Measurements from ENCODE around the gene MGAT1.

MGAT1 gene

DNA sequence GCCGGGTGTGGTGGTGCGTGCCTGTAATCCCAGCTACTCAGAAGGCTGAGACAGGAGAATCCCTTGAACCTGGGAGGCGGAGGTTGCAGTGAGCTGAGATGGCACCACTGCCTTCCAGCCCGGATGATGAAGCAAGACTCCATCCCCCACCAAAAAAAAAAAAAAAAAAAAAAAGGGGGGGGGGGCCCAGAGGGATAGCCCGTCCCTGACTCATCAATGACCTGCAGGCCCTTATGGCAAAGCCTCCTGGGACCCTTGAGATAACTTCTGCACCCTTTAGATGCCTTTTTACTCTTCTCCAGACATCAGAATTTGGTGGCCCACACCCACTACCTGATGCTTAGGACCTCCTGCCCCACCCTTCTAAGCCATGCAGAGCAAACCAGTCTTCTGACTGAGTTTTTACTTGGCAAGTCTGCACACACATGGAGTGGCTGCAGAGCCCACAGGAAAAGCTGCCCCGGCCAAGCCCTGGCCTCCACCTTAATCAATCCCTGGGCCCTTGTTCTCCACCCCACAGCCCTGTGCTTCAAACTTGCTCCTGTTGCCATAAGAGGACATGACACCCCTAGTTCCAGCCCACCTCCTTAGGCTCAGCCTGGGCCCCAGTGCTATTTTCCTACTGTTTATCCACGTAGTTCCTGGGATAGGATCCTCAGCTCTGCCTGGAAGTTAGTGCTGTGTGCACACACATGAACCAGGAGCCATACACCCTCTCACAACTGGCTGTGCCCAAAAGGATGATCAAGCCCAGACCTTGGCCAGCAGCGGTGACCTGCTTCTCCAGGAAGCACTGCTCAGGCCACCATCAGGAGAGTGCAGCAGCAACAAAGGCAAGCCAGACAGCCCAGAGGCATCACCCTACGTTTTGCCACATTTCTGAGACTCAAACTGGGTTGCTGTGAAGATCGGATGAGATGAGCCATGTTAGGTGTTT is 5.1 kb downstream of the MGAT1 start:
- H3K27me3 ChIP-seq = no peaks in the 10 kb centered on the region
- TF ChIP-seq CTCF (IDR thresholded peaks at IDR 0.05; ENCODE audit: low read depth, low read length) = no peak
- DNase-seq = no peak
- H3K36me3 ChIP-seq = peaks cover 5% of the 10 kb centered on the region
- H3K4me1 ChIP-seq = peaks cover 4% of the 10 kb centered on the region; the same call in 1 of the 2 replicates
- no peak overlapping the region for H3K4me3 ChIP-seq (ENCODE audit: low read depth, low read length)
- no peaks in the 10 kb centered on the region for H3K9me3 ChIP-seq

DNA sequence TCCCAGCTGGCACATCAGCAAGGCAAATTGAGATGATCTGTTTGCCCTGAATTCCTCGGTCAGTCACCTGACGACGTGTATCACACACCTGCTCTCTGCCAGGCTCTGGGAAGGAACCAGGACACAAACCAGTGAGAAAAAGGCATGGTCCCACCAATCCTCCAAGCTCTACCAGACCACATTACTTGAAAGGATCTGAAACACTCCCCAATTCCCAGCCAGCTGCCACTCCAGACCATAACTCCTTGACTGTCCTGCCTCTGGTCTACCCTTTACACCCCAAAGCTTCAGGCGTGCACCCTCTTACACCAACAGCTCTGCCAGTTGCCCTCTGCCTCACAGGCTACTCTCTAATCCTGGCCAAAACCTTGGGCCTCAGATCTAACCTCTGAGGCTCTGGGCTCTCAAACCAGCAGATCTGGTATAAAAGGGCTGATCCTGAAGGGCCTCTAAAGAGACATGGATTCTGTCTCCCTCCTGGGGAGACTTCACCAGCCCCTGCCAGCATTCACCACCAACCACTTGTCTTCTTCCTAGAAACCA is 6.8 kb downstream of the MGAT1 start:
- no peaks in the 10 kb centered on the region for H3K27me3 ChIP-seq
- H3K36me3 ChIP-seq = peaks cover 18% of the 10 kb centered on the region
- no peak overlapping the region for H3K4me3 ChIP-seq (ENCODE audit: low read depth, low read length)
- no peak for DNase-seq
- H3K9me3 ChIP-seq = no peaks in the 10 kb centered on the region
- TF ChIP-seq CTCF (IDR thresholded peaks at IDR 0.05; ENCODE audit: low read depth, low read length) = no peak
- H3K4me1 ChIP-seq = no peaks in the 10 kb centered on the region

GRCh38 chr5:180792965-180793287 is 9.7 kb downstream of the MGAT1 start:
- Histone ChIP-seq H3K36me3 (peaks cover 27% of the 10 kb centered on the region), H3K27me3 (no peaks in the 10 kb centered on the region), H3K4me1 (no peaks in the 10 kb centered on the region), H3K9me3 (no peaks in the 10 kb centered on the region), H3K4me3 (ENCODE audit: low read depth, low read length) (no peak overlapping the region)
- no peak for TF ChIP-seq CTCF (IDR thresholded peaks at IDR 0.05; ENCODE audit: low read depth, low read length)
- no peak for DNase-seq

DNA sequence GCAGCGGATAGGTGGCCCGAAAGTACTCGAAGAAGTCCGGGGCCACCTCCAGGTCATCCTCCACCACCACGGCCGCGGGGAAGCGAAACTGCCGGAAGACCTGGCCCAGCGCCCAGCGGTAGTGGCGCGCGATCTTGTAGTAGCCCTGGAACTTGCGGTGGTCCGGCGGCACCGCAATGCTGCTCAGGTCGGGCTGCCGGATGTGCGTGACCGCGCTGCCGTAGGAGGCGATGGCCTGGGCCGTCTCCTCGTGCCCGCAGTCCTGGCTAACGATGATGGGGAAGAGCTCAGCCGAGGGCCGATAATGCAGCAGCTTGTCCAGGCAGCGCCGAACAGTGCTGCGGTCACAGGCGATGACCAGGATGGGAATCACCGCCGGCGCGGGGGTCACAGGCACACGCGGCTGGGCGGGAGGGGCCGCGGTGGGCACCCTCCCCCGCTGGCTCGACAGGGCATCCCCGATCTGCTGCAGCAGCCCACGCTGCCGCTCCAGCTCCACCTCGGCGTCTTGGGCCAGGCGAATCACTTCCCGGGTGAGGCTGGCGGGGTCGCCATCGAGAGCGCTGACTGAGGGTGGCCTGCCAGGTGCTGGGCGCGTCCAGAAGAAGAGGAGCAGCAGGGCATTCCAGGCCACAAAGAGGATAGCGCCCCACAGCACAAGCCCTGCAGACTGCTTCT is 10.2 kb downstream of the MGAT1 start:
- TF ChIP-seq CTCF (IDR thresholded peaks at IDR 0.05; ENCODE audit: low read depth, low read length) = no peak
- Histone ChIP-seq H3K36me3 (peaks cover 27% of the 10 kb centered on the region), H3K4me1 (no peaks in the 10 kb centered on the region), H3K4me3 (ENCODE audit: low read depth, low read length) (no peak overlapping the region), H3K27me3 (no peaks in the 10 kb centered on the region), H3K9me3 (no peaks in the 10 kb centered on the region)
- DNase-seq = no peak

DNA sequence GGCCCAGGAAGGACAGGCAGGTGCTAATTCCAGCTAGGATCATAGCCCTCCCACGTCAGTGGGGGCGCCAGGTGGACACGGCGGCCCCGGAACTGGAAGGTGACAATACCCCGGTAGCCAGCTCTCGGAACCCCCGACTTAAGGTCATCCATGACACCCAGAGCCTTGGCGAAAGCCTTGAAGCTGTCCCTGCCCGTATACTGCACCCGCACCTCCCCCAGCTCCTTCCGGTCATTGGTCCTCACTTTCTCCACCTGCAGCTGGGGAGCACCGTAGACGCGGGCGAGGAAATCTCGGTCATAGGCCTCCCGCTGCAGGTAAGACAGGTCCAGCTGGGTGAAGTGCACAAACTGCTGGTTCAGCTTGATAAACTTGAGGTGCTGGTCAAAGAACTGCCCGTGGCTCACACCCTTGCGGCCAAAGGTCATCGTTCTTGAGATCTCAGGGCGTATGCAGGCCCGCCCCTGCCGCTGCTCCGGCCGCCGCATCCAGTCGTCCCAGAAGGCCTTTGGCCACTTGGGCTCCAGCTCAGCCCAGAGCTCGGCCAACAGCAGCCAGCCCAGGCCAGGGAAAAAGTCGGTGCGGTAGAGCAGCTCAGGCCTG is 10.9 kb downstream of the MGAT1 start:
- no peak overlapping the region for H3K4me3 ChIP-seq (ENCODE audit: low read depth, low read length)
- no peaks in the 10 kb centered on the region for H3K9me3 ChIP-seq
- DNase-seq = no peak
- TF ChIP-seq CTCF (IDR thresholded peaks at IDR 0.05; ENCODE audit: low read depth, low read length) = no peak
- H3K4me1 ChIP-seq = no peaks in the 10 kb centered on the region
- H3K27me3 ChIP-seq = no peaks in the 10 kb centered on the region
- H3K36me3 ChIP-seq = peaks cover 27% of the 10 kb centered on the region

Data from BE2C (cell line).